HepG2 (cell line): Measurements from ENCODE around the gene CPXM1. TPM values are rescaled to one million over a fixed set of nuclear protein-coding genes. Genes with fewer than 3 reads are reported as not detected.

ENCODE experiments used
- AGO1 ChIP-seq: fragments of 200-400 bp; formaldehyde crosslinking; IDR thresholded peaks from 2 replicates; pipeline ENCODE4 v1.6.1; 2017; ENCODE audit warnings: mild to moderate bottlenecking, low read depth, low read length, moderate library complexity; ENCODE audit not compliant: poor library complexity, severe bottlenecking
- CEBPB ChIP-seq: IDR thresholded peaks from 2 replicates; pipeline ENCODE4 v1.6.1; 2011; ENCODE audit warnings: low read depth, low read length, improper control_type of control experiment, borderline replicate concordance
- EP300 ChIP-seq, 3 experiments: sonication (generic) in 1 of 3; formaldehyde crosslinking in 1 of 3; IDR thresholded peaks; 2 replicates each; pipeline versions ENCODE4 v1.5.1 to v1.6.1; 2011 to 2020; ENCODE audit warnings: low read depth in 2 of 3, low read length in 2 of 3, borderline replicate concordance in 1 of 3, improper control_type of control experiment in 1 of 3, mild to moderate bottlenecking in 1 of 3, missing genetic modification reagents in 1 of 3, moderate library complexity in 1 of 3
- GFI1 ChIP-seq: sonication (generic); formaldehyde crosslinking; IDR thresholded peaks from 2 replicates; pipeline ENCODE4 v1.5.0; 2020; ENCODE audit warnings: missing genetic modification reagents, mild to moderate bottlenecking, borderline replicate concordance
- MTA1 ChIP-seq: sonication (generic); formaldehyde crosslinking; IDR thresholded peaks from 2 replicates; pipeline ENCODE4 v1.4.0; 2020; ENCODE audit warnings: missing genetic modification reagents, mild to moderate bottlenecking, borderline replicate concordance
- MTF1 ChIP-seq: sonication (generic); formaldehyde crosslinking; IDR thresholded peaks from 2 replicates; pipeline ENCODE4 v1.5.0; 2020; ENCODE audit warnings: missing genetic modification reagents
- PAF1 ChIP-seq: IDR thresholded peaks from 2 replicates; pipeline ENCODE4 v1.6.1; 2016; ENCODE audit warnings: missing genetic modification reagents, missing compliant biosample characterization
- POLR2A ChIP-seq, 2 experiments: IDR thresholded peaks; 2 replicates each; pipeline ENCODE4 v1.6.1; 2011; ENCODE audit warnings: low read depth in 2 of 2, low read length in 2 of 2, mild to moderate bottlenecking in 1 of 2, moderate library complexity in 1 of 2; ENCODE audit not compliant: insufficient read depth in 1 of 2
- TRIM24 ChIP-seq: sonication (generic); formaldehyde crosslinking; IDR thresholded peaks from 2 replicates; pipeline ENCODE4 v1.8.0; 2022; ENCODE audit warnings: mild to moderate bottlenecking, missing genetic modification reagents
- YEATS2 ChIP-seq: sonication (generic); formaldehyde crosslinking; IDR thresholded peaks from 2 replicates; pipeline ENCODE4 v1.4.0; 2020; ENCODE audit warnings: missing genetic modification reagents, borderline replicate concordance
- ZNF343 ChIP-seq: sonication (generic); formaldehyde crosslinking; IDR thresholded peaks from 2 replicates; pipeline ENCODE4 v1.4.0; 2020; ENCODE audit warnings: mild to moderate bottlenecking, missing genetic modification reagents
- ZNF496 ChIP-seq: sonication (generic); formaldehyde crosslinking; IDR thresholded peaks from 2 replicates; pipeline ENCODE4 v1.8.1; 2023; ENCODE audit warnings: mild to moderate bottlenecking, moderate library complexity, missing genetic modification reagents; ENCODE audit not compliant: insufficient replicate concordance
- ZNF567 ChIP-seq: sonication (generic); formaldehyde crosslinking; IDR thresholded peaks from 2 replicates; pipeline ENCODE4 v1.8.1; 2023; ENCODE audit warnings: mild to moderate bottlenecking, missing genetic modification reagents, borderline replicate concordance
- ZNF75D ChIP-seq: sonication (generic); formaldehyde crosslinking; IDR thresholded peaks from 2 replicates; pipeline ENCODE4 v1.8.1; 2023; ENCODE audit warnings: missing genetic modification reagents, mild to moderate bottlenecking, borderline replicate concordance
- polyA plus RNA-seq, 8 experiments: library from polyadenylated mRNA; depleted of rRNA in 3 of 8; stranded (reverse) in 7 of 8; unstranded in 1 of 8; fragments of >200 nt; fragmentation: Illumina TruSeq in 4 of 8; extraction: Trizol in 4 of 8; gene quantifications; 2 replicates each; pipeline versions ENCODE4 v1.2.1 to v1.2.3, GENCODE V29; 2011 to 2016; ENCODE audit warnings: low read depth in 4 of 8, missing spikeins in 1 of 8, mixed read lengths in 1 of 8; ENCODE audit not compliant: insufficient read depth in 1 of 8
- total RNA-seq, 5 experiments: library from RNA; depleted of rRNA; stranded (reverse); fragments of >200 nt; fragmentation: Illumina TruSeq; extraction: Trizol; gene quantifications; 2 replicates each; pipeline ENCODE4 v1.2.3, GENCODE V29; 2016; ENCODE audit warnings: low read depth in 1 of 5
- TF ChIP-seq, protein P1 (sequence below): sonication (generic); formaldehyde crosslinking; IDR thresholded peaks from 2 replicates; pipeline ENCODE4 v1.4.0; 2020; ENCODE audit warnings: missing genetic modification reagents
- TF ChIP-seq, protein P2 (sequence below): sonication (generic); formaldehyde crosslinking; IDR thresholded peaks from 2 replicates; pipeline ENCODE4 v1.4.0; 2020; ENCODE audit warnings: missing genetic modification reagents
- TF ChIP-seq, protein P3 (sequence below): sonication (generic); formaldehyde crosslinking; IDR thresholded peaks from 2 replicates; pipeline ENCODE4 v1.5.1; 2020; ENCODE audit warnings: missing genetic modification reagents, mild to moderate bottlenecking, borderline replicate concordance
- TF ChIP-seq, protein P4 (sequence below): sonication (generic); formaldehyde crosslinking; IDR thresholded peaks from 2 replicates; pipeline ENCODE4 v1.4.0; 2020; ENCODE audit warnings: missing genetic modification reagents, low read depth, mild to moderate bottlenecking, borderline replicate concordance

CPXM1 gene
- total and polyA plus RNA-seq, 2 of the 13 experiments (the other 11 are each of a cell fraction or from before 2014, with no cell fraction given): 0.07 TPM; not detected in 1

DNA sequence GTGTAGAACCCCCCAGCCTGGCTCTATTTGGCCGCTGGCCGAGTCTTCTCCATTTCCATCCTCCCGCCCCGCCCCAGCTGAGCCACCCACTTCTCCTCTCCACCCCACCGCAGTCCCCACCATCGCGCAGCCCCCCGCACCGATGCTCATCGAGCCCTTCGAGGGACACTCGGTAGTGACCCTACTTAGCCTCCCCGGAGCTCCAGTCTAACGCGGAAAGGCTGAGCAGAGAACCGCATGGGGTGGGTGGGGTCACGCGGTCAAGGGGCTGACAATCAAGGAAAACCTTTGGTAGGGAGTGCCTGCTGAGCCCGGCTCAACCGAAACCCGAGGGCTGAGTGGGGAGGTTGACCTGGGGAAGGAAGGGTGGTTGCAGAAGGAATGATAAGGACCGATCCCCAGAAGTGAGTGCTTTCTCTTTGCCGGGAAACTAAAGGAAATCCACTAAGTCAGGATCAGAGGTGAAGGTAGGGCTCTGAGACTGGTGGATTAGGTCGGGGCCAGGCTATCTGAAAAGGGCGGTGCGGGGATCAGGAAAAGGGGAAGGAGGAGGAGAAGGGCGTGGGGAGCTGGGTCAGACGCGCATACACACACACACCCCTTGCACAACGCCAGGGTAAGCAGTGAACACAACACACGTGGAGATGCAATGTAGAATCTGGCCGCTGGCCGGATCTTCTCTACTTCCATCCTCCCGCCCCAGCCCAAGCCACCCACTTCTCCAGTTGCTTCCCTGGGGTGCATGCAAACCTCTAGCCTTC lies 49.8 kb downstream of the CPXM1 start (continued):
- TF ChIP-seq TRIM24 (CRISPR knock-in tag): no peak
- no peak for TF ChIP-seq ZNF75D (CRISPR knock-in tag)
- TF ChIP-seq, protein P1, sequence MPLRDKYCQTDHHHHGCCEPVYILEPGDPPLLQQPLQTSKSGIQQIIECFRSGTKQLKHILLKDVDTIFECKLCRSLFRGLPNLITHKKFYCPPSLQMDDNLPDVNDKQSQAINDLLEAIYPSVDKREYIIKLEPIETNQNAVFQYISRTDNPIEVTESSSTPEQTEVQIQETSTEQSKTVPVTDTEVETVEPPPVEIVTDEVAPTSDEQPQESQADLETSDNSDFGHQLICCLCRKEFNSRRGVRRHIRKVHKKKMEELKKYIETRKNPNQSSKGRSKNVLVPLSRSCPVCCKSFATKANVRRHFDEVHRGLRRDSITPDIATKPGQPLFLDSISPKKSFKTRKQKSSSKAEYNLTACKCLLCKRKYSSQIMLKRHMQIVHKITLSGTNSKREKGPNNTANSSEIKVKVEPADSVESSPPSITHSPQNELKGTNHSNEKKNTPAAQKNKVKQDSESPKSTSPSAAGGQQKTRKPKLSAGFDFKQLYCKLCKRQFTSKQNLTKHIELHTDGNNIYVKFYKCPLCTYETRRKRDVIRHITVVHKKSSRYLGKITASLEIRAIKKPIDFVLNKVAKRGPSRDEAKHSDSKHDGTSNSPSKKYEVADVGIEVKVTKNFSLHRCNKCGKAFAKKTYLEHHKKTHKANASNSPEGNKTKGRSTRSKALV: no peak
- TF ChIP-seq MTA1 (CRISPR knock-in tag): no peak
- TF ChIP-seq, protein P2, sequence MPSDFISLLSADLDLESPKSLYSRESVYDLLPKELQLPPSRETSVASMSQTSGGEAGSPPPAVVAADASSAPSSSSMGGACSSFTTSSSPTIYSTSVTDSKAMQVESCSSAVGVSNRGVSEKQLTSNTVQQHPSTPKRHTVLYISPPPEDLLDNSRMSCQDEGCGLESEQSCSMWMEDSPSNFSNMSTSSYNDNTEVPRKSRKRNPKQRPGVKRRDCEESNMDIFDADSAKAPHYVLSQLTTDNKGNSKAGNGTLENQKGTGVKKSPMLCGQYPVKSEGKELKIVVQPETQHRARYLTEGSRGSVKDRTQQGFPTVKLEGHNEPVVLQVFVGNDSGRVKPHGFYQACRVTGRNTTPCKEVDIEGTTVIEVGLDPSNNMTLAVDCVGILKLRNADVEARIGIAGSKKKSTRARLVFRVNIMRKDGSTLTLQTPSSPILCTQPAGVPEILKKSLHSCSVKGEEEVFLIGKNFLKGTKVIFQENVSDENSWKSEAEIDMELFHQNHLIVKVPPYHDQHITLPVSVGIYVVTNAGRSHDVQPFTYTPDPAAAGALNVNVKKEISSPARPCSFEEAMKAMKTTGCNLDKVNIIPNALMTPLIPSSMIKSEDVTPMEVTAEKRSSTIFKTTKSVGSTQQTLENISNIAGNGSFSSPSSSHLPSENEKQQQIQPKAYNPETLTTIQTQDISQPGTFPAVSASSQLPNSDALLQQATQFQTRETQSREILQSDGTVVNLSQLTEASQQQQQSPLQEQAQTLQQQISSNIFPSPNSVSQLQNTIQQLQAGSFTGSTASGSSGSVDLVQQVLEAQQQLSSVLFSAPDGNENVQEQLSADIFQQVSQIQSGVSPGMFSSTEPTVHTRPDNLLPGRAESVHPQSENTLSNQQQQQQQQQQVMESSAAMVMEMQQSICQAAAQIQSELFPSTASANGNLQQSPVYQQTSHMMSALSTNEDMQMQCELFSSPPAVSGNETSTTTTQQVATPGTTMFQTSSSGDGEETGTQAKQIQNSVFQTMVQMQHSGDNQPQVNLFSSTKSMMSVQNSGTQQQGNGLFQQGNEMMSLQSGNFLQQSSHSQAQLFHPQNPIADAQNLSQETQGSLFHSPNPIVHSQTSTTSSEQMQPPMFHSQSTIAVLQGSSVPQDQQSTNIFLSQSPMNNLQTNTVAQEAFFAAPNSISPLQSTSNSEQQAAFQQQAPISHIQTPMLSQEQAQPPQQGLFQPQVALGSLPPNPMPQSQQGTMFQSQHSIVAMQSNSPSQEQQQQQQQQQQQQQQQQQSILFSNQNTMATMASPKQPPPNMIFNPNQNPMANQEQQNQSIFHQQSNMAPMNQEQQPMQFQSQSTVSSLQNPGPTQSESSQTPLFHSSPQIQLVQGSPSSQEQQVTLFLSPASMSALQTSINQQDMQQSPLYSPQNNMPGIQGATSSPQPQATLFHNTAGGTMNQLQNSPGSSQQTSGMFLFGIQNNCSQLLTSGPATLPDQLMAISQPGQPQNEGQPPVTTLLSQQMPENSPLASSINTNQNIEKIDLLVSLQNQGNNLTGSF: no peak
- TF ChIP-seq GFI1 (CRISPR knock-in tag): no peak
- TF ChIP-seq, protein P3, sequence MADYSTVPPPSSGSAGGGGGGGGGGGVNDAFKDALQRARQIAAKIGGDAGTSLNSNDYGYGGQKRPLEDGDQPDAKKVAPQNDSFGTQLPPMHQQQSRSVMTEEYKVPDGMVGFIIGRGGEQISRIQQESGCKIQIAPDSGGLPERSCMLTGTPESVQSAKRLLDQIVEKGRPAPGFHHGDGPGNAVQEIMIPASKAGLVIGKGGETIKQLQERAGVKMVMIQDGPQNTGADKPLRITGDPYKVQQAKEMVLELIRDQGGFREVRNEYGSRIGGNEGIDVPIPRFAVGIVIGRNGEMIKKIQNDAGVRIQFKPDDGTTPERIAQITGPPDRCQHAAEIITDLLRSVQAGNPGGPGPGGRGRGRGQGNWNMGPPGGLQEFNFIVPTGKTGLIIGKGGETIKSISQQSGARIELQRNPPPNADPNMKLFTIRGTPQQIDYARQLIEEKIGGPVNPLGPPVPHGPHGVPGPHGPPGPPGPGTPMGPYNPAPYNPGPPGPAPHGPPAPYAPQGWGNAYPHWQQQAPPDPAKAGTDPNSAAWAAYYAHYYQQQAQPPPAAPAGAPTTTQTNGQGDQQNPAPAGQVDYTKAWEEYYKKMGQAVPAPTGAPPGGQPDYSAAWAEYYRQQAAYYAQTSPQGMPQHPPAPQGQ (CRISPR knock-in tag): no peak
- TF ChIP-seq CEBPB: peak; percentile 89
- no peak for TF ChIP-seq PAF1 (CRISPR knock-in tag)
- TF ChIP-seq ZNF496 (CRISPR knock-in tag): no peak
- TF ChIP-seq, protein P4, sequence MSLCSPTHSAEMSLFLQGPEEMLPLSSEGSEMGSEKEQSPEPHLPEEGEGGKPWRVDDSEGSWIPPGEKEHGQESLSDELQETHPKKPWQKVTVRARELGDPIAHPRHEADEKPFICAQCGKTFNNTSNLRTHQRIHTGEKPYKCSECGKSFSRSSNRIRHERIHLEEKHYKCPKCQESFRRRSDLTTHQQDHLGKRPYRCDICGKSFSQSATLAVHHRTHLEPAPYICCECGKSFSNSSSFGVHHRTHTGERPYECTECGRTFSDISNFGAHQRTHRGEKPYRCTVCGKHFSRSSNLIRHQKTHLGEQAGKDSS: no peak
- no peak for TF ChIP-seq ZNF343 (CRISPR knock-in tag)
- TF ChIP-seq YEATS2: no peak
- no peak for TF ChIP-seq POLR2A (IDR thresholded peaks at IDR 0.05; ENCODE audit: insufficient read depth in 1 of 2, low read depth in 2 of 2, low read length in 2 of 2)
- TF ChIP-seq AGO1: no peak
- TF ChIP-seq EP300 (IDR thresholded peaks at IDR 0.05; ENCODE audit: low read depth in 2 of 2, low read length in 2 of 2): no peak
- TF ChIP-seq EP300 (CRISPR knock-in tag; IDR thresholded peaks at IDR 0.05; ENCODE audit: borderline replicate concordance): no peak
- TF ChIP-seq MTF1 (CRISPR knock-in tag): no peak
- TF ChIP-seq ZNF567 (CRISPR knock-in tag): no peak
